Neural cell (in vitro differentiated cells): ENCODE results near the gene RRAGD. TPM values are rescaled to one million over a fixed set of nuclear protein-coding genes. Genes with fewer than 3 reads are reported as not detected.

Source experiments
- H2AFZ ChIP-seq: fragments of 200-600, 300-800 bp; sonication (generic), shearing (Covaris generic); 2 replicates; pipeline ENCODE4 v1.6.0; 2014; ENCODE audit warnings: low read depth, mild to moderate bottlenecking, antibody characterized with exemption, low read length, moderate library complexity
- H3F3A ChIP-seq: fragments of 200-600 bp; shearing (Covaris generic); 2 replicates; pipeline ENCODE4 v1.6.1; 2016; ENCODE audit warnings: mild to moderate bottlenecking, moderate library complexity, mixed read lengths, antibody characterized with exemption, low read length; ENCODE audit not compliant: insufficient read depth, poor library complexity, severe bottlenecking
- H3K27ac ChIP-seq: fragments of 200-600, 300-800 bp; sonication (generic), shearing (Covaris generic); 2 replicates; pipeline ENCODE4 v1.5.1; 2014; ENCODE audit warnings: mild to moderate bottlenecking, low read length, moderate library complexity
- H3K27me3 ChIP-seq: fragments of 300-800, 200-600 bp; sonication (generic), shearing (Covaris generic); 2 replicates; pipeline ENCODE4 v1.6.0; 2014; ENCODE audit warnings: mild to moderate bottlenecking, low read depth, low read length, moderate library complexity; ENCODE audit not compliant: insufficient read depth
- H3K36me3 ChIP-seq: fragments of 300-800, 200-600 bp; sonication (generic), shearing (Covaris generic); 2 replicates; pipeline ENCODE4 v1.5.1; 2014; ENCODE audit warnings: mild to moderate bottlenecking, antibody characterized with exemption, low read length, moderate library complexity; ENCODE audit not compliant: insufficient read depth
- H3K4me2 ChIP-seq: fragments of 300-800, 200-600 bp; sonication (generic), shearing (Covaris generic); 2 replicates; pipeline ENCODE4 v1.6.0; 2014; ENCODE audit warnings: mild to moderate bottlenecking, low read length
- H3K4me3 ChIP-seq: fragments of 300-800, 200-600 bp; sonication (generic), shearing (Covaris generic); 2 replicates; pipeline ENCODE4 v1.5.1; 2014; ENCODE audit warnings: mild to moderate bottlenecking, low read length, moderate library complexity
- H3K79me2 ChIP-seq: fragments of 200-600 bp; shearing (Covaris generic); replicated peaks from 2 replicates; pipeline ENCODE4 v1.6.0; 2014; ENCODE audit warnings: mild to moderate bottlenecking, low read length, moderate library complexity; ENCODE audit not compliant: insufficient read depth
- H3K9ac ChIP-seq: fragments of 300-800, 200-600 bp; sonication (generic), shearing (Covaris generic); 2 replicates; pipeline ENCODE4 v1.6.1; 2016; ENCODE audit warnings: mild to moderate bottlenecking, low read length, mixed read lengths
- H3K9me2 ChIP-seq: fragments of 200-600 bp; shearing (Covaris generic); 2 replicates; pipeline ENCODE4 v1.6.1; 2016; ENCODE audit warnings: mild to moderate bottlenecking, low read length, mixed read lengths; ENCODE audit not compliant: insufficient read depth
- H3K9me3 ChIP-seq: fragments of 200-600, 300-800 bp; sonication (generic), shearing (Covaris generic); 2 replicates; pipeline ENCODE4 v1.6.1; 2016; ENCODE audit warnings: mild to moderate bottlenecking, mixed run types, low read length, moderate library complexity, mixed read lengths
- H4K20me1 ChIP-seq: fragments of 200-600 bp; shearing (Covaris generic); 2 replicates; pipeline ENCODE4 v1.6.1; 2016; ENCODE audit warnings: mild to moderate bottlenecking, mixed run types; ENCODE audit not compliant: insufficient read depth
- EZH2 ChIP-seq: fragments of 200-600, 300-800 bp; shearing (Covaris generic), sonication (generic); IDR thresholded peaks from 2 replicates; pipeline ENCODE4 v1.6.1; 2014; ENCODE audit warnings: antibody characterized with exemption, low read length, borderline replicate concordance, mild to moderate bottlenecking; ENCODE audit not compliant: insufficient read depth, poor library complexity, severe bottlenecking
- MXI1 ChIP-seq: fragments of 450-650 bp; conservative IDR thresholded peaks from 2 replicates; pipeline ENCODE4 v1.6.1; 2014; ENCODE audit warnings: antibody characterized with exemption, mild to moderate bottlenecking; ENCODE audit not compliant: poor library complexity, severe bottlenecking
- POLR2AphosphoS5 ChIP-seq: IDR thresholded peaks from 2 replicates; pipeline ENCODE4 v1.6.1; 2012
- RAD21 ChIP-seq: fragments of 450-650 bp; conservative IDR thresholded peaks from 2 replicates; pipeline ENCODE4 v1.6.1; 2014; ENCODE audit warnings: antibody characterized with exemption, mild to moderate bottlenecking, moderate library complexity
- SMC3 ChIP-seq: fragments of 450-650 bp; conservative IDR thresholded peaks from 2 replicates; pipeline ENCODE4 v1.6.1; 2014; ENCODE audit warnings: antibody characterized with exemption, mild to moderate bottlenecking, moderate library complexity; ENCODE audit not compliant: poor library complexity
- TAF1 ChIP-seq: IDR thresholded peaks from 2 replicates; pipeline ENCODE4 v1.6.1; 2012; ENCODE audit warnings: low read depth
- polyA plus RNA-seq: library from polyadenylated mRNA; depleted of rRNA; stranded (reverse); fragments of >200 nt; gene quantifications from 2 replicates; pipeline ENCODE4 v1.2.3, GENCODE V29; 2014
- TF ChIP-seq, protein P1 (sequence below): fragments of 450-650 bp; IDR thresholded peaks from 2 replicates; pipeline ENCODE4 v1.5.1; 2014; ENCODE audit warnings: antibody characterized with exemption, mild to moderate bottlenecking, moderate library complexity; ENCODE audit not compliant: poor library complexity, severe bottlenecking
- TF ChIP-seq, protein P2 (sequence below): IDR thresholded peaks from 2 replicates; pipeline ENCODE4 v1.6.1; 2012; ENCODE audit warnings: borderline replicate concordance

The RRAGD gene
- polyA plus RNA-seq, 1 donor from 2014 or later, result 34.1 TPM

DNA sequence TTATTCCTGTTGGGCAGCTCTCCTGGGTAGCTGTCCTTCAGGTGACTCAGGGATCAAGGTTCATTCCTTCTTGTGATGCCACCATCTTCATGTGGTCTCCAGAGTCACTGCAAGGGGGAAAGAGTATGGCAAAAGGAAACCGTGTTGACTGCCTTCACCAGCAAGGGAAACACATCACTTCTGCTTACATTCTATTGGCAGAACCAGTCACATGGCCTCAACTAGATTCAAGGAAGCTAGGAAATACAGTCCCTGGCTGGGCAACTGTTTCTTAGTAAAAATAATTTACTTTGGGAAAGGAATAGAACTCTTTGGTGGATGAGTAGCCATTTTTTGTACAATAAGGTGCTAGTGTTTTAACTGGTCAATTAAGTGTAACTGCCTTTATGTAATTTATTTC lies 26.2 kb upstream of the RRAGD start:
- Histone ChIP-seq H3K27ac (no peak overlapping the region), H3K4me3 (no peak overlapping the region), H3K79me2 (no peaks in the 10 kb centered on the region), H2AFZ (no peak overlapping the region), H3K9me2 (no peaks in the 10 kb centered on the region), H3K9me3 (no peaks in the 10 kb centered on the region), H3K27me3 (no peaks in the 10 kb centered on the region), H3K4me2 (no peak overlapping the region), H3K36me3 (no peaks in the 10 kb centered on the region), H3K9ac (no peak overlapping the region), H3F3A (no peaks in the 10 kb centered on the region), H4K20me1 (no peaks in the 10 kb centered on the region)
- TF ChIP-seq EZH2 (no peak), RAD21 (no peak), MXI1 (no peak), TAF1 (no peak), SMC3 (no peak)
- TF ChIP-seq, protein P1, sequence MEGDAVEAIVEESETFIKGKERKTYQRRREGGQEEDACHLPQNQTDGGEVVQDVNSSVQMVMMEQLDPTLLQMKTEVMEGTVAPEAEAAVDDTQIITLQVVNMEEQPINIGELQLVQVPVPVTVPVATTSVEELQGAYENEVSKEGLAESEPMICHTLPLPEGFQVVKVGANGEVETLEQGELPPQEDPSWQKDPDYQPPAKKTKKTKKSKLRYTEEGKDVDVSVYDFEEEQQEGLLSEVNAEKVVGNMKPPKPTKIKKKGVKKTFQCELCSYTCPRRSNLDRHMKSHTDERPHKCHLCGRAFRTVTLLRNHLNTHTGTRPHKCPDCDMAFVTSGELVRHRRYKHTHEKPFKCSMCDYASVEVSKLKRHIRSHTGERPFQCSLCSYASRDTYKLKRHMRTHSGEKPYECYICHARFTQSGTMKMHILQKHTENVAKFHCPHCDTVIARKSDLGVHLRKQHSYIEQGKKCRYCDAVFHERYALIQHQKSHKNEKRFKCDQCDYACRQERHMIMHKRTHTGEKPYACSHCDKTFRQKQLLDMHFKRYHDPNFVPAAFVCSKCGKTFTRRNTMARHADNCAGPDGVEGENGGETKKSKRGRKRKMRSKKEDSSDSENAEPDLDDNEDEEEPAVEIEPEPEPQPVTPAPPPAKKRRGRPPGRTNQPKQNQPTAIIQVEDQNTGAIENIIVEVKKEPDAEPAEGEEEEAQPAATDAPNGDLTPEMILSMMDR, result no peak

DNA sequence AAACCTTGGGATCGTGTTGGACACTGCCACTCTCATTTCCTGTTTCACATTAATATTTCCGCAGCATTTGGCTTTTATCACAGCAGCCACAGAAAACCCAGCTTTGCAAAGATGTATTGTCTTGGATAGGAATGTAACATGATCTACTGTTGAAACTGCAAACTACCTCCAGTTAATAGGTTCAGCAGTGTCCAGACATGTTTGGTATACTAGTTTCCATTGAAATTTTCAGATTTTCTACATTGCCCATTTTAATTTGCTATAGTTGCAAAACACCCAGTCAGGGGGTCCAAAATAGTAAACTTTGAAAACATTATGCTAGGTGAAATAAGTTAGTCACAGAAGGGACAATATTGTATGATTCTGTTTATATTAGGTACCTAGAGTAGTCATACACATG lies 24.2 kb upstream of the RRAGD start:
- no peak for TF ChIP-seq POLR2AphosphoS5
- TF ChIP-seq TAF1, result no peak
- TF ChIP-seq, protein P2, sequence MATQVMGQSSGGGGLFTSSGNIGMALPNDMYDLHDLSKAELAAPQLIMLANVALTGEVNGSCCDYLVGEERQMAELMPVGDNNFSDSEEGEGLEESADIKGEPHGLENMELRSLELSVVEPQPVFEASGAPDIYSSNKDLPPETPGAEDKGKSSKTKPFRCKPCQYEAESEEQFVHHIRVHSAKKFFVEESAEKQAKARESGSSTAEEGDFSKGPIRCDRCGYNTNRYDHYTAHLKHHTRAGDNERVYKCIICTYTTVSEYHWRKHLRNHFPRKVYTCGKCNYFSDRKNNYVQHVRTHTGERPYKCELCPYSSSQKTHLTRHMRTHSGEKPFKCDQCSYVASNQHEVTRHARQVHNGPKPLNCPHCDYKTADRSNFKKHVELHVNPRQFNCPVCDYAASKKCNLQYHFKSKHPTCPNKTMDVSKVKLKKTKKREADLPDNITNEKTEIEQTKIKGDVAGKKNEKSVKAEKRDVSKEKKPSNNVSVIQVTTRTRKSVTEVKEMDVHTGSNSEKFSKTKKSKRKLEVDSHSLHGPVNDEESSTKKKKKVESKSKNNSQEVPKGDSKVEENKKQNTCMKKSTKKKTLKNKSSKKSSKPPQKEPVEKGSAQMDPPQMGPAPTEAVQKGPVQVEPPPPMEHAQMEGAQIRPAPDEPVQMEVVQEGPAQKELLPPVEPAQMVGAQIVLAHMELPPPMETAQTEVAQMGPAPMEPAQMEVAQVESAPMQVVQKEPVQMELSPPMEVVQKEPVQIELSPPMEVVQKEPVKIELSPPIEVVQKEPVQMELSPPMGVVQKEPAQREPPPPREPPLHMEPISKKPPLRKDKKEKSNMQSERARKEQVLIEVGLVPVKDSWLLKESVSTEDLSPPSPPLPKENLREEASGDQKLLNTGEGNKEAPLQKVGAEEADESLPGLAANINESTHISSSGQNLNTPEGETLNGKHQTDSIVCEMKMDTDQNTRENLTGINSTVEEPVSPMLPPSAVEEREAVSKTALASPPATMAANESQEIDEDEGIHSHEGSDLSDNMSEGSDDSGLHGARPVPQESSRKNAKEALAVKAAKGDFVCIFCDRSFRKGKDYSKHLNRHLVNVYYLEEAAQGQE, result no peak
- no peak for TF ChIP-seq RAD21
- no peak for TF ChIP-seq SMC3
- Histone ChIP-seq H3K4me2 (no peak overlapping the region), H3K9ac (no peak overlapping the region), H3K27me3 (no peaks in the 10 kb centered on the region), H3K9me2 (no peaks in the 10 kb centered on the region), H2AFZ (no peak overlapping the region), H3K36me3 (no peaks in the 10 kb centered on the region), H3K9me3 (no peaks in the 10 kb centered on the region), H3K4me3 (no peak overlapping the region), H3K79me2 (no peaks in the 10 kb centered on the region), H3F3A (no peaks in the 10 kb centered on the region), H3K27ac (no peak overlapping the region), H4K20me1 (no peaks in the 10 kb centered on the region)

DNA sequence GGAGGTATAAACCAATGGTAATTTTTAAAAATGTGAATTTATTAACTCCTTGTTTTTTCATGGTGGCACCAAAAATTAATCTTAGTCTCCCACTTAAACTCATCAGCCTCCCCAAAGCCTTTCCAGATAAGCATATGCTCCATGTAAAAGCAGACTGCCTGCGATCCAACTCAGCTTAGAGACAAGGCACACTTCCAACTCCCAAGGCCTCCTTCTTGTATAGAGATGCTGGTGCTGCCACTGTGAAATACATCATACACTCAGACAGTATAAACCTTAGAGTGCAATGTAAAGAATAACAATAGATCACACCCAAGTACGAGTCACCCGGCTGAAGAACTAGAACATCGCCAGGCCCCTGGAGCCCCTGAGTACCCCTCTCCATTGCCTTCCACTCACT lies 22.9 kb upstream of the RRAGD start:
- no peaks in the 10 kb centered on the region for H3K27me3 ChIP-seq
- no peak overlapping the region for H2AFZ ChIP-seq
- no peaks in the 10 kb centered on the region for H3K9me3 ChIP-seq
- no peak overlapping the region for H3K4me2 ChIP-seq
- H4K20me1 ChIP-seq, result no peaks in the 10 kb centered on the region
- H3K27ac ChIP-seq, result no peak overlapping the region
- no peaks in the 10 kb centered on the region for H3F3A ChIP-seq
- no peaks in the 10 kb centered on the region for H3K9me2 ChIP-seq
- H3K4me3 ChIP-seq, result no peak overlapping the region
- no peaks in the 10 kb centered on the region for H3K36me3 ChIP-seq
- no peaks in the 10 kb centered on the region for H3K79me2 ChIP-seq
- TF ChIP-seq TAF1 (no peak), MXI1 (no peak)
- no peak overlapping the region for H3K9ac ChIP-seq
